GM21390 (cell line): ENCODE data around the gene FKBP14.
"Not testable (repeated sequence)": the region's sequence is repeated elsewhere in the genome, so short reads cannot be mapped to it uniquely, and the experiment has no call there.

Experiments used
- ATAC-seq: cut with Tn5 transposase; IDR thresholded peaks from one replicate; pipeline ENCODE4 v1.9.1; 2021; ENCODE audit not compliant: unreplicated experiment

The FKBP14 gene

GRCh38 chr7:29961611-29962010, 64.9 kb downstream of the FKBP14 start:
- not testable (repeated sequence) for ATAC-seq
